H1 (cell line): ENCODE measurements around the gene SLC46A3.

ENCODE experiments used
- CREB1 ChIP-seq: IDR thresholded peaks from 2 replicates; pipeline ENCODE4 v1.6.1; 2012; ENCODE audit warnings: inconsistent platforms
- CTCF ChIP-seq, 3 experiments: IDR thresholded peaks; 1 replicate in 2 of 3; 2 replicates in 1 of 3; pipeline versions ENCODE4 v1.5.1 to v1.6.1; 2011; ENCODE audit warnings: low read length in 3 of 3, mild to moderate bottlenecking in 3 of 3, inconsistent platforms in 2 of 3, low read depth in 1 of 3, moderate library complexity in 1 of 3; ENCODE audit not compliant: insufficient read depth in 1 of 3; ENCODE audit errors: control extremely low read depth in 1 of 3
- EGR1 ChIP-seq: IDR thresholded peaks from 2 replicates; pipeline ENCODE4 v1.6.1; 2011; ENCODE audit warnings: low read depth, low read length, borderline replicate concordance
- HDAC2 ChIP-seq, 2 experiments: fragments of 300-600 bp in 1 of 2; sonication (generic) in 1 of 2; IDR thresholded peaks; 2 replicates each; pipeline ENCODE4 v1.6.1; 2011 to 2012; ENCODE audit warnings: low read depth in 2 of 2, low read length in 2 of 2, mild to moderate bottlenecking in 2 of 2, moderate library complexity in 2 of 2, borderline replicate concordance in 1 of 2, inconsistent platforms in 1 of 2
- NRF1 ChIP-seq: IDR thresholded peaks from 2 replicates; pipeline ENCODE4 v1.6.1; 2011; ENCODE audit warnings: mild to moderate bottlenecking, low read depth, low read length, improper control_type of control experiment
- POLR2A ChIP-seq, 2 experiments: IDR thresholded peaks; 1 replicate in 1 of 2; 2 replicates in 1 of 2; pipeline ENCODE4 v1.6.1; 2011; ENCODE audit warnings: low read depth in 2 of 2, low read length in 2 of 2, mild to moderate bottlenecking in 2 of 2; ENCODE audit errors: control extremely low read depth in 1 of 2
- SIN3A ChIP-seq, 2 experiments: IDR thresholded peaks in 1 of 2; conservative IDR thresholded peaks in 1 of 2; 2 replicates each; pipeline ENCODE4 v1.6.1; 2011 to 2012; ENCODE audit warnings: low read length in 2 of 2, improper control_type of control experiment in 1 of 2, low read depth in 1 of 2, mild to moderate bottlenecking in 1 of 2
- SIX5 ChIP-seq: IDR thresholded peaks from 2 replicates; pipeline ENCODE4 v1.6.1; 2011; ENCODE audit warnings: mild to moderate bottlenecking, low read depth, low read length

- TF ChIP-seq CTCF (IDR thresholded peaks at IDR 0.05; ENCODE audit: control extremely low read depth in 1 of 3, insufficient read depth in 1 of 3, low read depth in 1 of 3, low read length in 3 of 3) (no peak), HDAC2 (IDR thresholded peaks at IDR 0.05; ENCODE audit: borderline replicate concordance in 1 of 2, low read depth in 2 of 2, low read length in 2 of 2) (no peak), SIN3A (conservative IDR thresholded peaks at IDR 0.05 in 1 of 2, IDR thresholded peaks at IDR 0.05 in 1 of 2; ENCODE audit: low read depth in 1 of 2, low read length in 2 of 2) (no peak), NRF1 (no peak), EGR1 (no peak), POLR2A (IDR thresholded peaks at IDR 0.05; ENCODE audit: control extremely low read depth in 1 of 2, low read depth in 2 of 2, low read length in 2 of 2) (no peak), SIX5 (no peak), CREB1 (no peak)
Measured at GRCh38 chr13:28755546-28755870, 36.7 kb upstream of the SLC46A3 start.
